CD8-positive, alpha-beta memory T cell (primary cell): ENCODE measurements around the gene PHYHD1. TPM values are rescaled to one million over a fixed set of nuclear protein-coding genes. Genes with fewer than 3 reads are reported as not detected.

Experiments
- CTCF ChIA-PET: fragments of 350-600 bp; sonication (Branson Sonifier 250); formaldehyde crosslinking; loops from one replicate; lab custom pipeline; 2021; ENCODE audit warnings: antibody characterized with exemption; lab: Charles Lee
- POLR2A ChIA-PET: fragments of 350-600 bp; sonication (Branson Sonifier 250); formaldehyde crosslinking; loops from one replicate; lab custom pipeline; 2021; ENCODE audit warnings: antibody characterized with exemption; lab: Charles Lee
- DNase-seq, 5 donors: peaks; one replicate each; pipeline versions ENCODE4 v3.0.0 to v3.0.0-alpha.2; 2020 to 2022; ENCODE audit warnings: mixed read lengths in 1 of 5
- H3K27ac ChIP-seq: one replicate; pipeline ENCODE4 v1.7.0; 2013; ENCODE audit warnings: low read depth, mild to moderate bottlenecking, low read length, moderate library complexity
- H3K27me3 ChIP-seq: 2 replicates; pipeline ENCODE4 v1.7.0; 2013; ENCODE audit warnings: low read length, mild to moderate bottlenecking; ENCODE audit not compliant: insufficient read depth, poor library complexity, severe bottlenecking
- H3K36me3 ChIP-seq: 2 replicates; pipeline ENCODE4 v1.7.0; 2013; ENCODE audit warnings: mild to moderate bottlenecking, low read length, moderate library complexity; ENCODE audit not compliant: insufficient read depth
- H3K4me1 ChIP-seq: 2 replicates; pipeline ENCODE4 v1.7.0; 2013; ENCODE audit warnings: mild to moderate bottlenecking, low read length, moderate library complexity; ENCODE audit not compliant: insufficient read depth
- H3K4me3 ChIP-seq: 2 replicates; pipeline ENCODE4 v1.7.0; 2013; ENCODE audit warnings: mild to moderate bottlenecking, low read length
- H3K9me3 ChIP-seq: 2 replicates; pipeline ENCODE4 v1.7.0; 2013; ENCODE audit warnings: mild to moderate bottlenecking, low read length
- H3K27ac Mint-ChIP-seq, 8 donors: one replicate each; pipeline ENCODE4 v1.8.0; 2020 to 2021; ENCODE audit warnings: mixed read lengths in 8 of 8, mild to moderate bottlenecking in 6 of 8, inconsistent platforms in 3 of 8, moderate library complexity in 3 of 8
- H3K27me3 Mint-ChIP-seq, 2 donors: one replicate each; pipeline ENCODE4 v1.8.0; 2020 to 2021; ENCODE audit warnings: mixed read lengths in 2 of 2, mild to moderate bottlenecking in 1 of 2, moderate library complexity in 1 of 2
- H3K36me3 Mint-ChIP-seq, 3 donors: one replicate each; pipeline ENCODE4 v1.8.0; 2020 to 2021; ENCODE audit warnings: mixed read lengths in 3 of 3, inconsistent platforms in 1 of 3, mild to moderate bottlenecking in 1 of 3
- H3K4me1 Mint-ChIP-seq, 3 donors: one replicate each; pipeline ENCODE4 v1.8.0; 2020 to 2021; ENCODE audit warnings: mixed read lengths in 3 of 3, inconsistent platforms in 1 of 3, mild to moderate bottlenecking in 1 of 3
- H3K4me3 Mint-ChIP-seq, 7 donors: one replicate each; pipeline ENCODE4 v1.8.0; 2020 to 2021; ENCODE audit warnings: mixed read lengths in 7 of 7, mild to moderate bottlenecking in 6 of 7, moderate library complexity in 4 of 7, inconsistent platforms in 2 of 7
- H3K9me3 Mint-ChIP-seq, 5 donors: one replicate each; pipeline ENCODE4 v1.8.0; 2020 to 2022; ENCODE audit warnings: mixed read lengths in 5 of 5, mild to moderate bottlenecking in 3 of 5, moderate library complexity in 2 of 5, inconsistent platforms in 1 of 5
- polyA plus RNA-seq: library from polyadenylated mRNA; unstranded; fragments of 300-500 nt; fragmentation: Illumina TruSeq; gene quantifications from one replicate; pipeline ENCODE4 v1.2.3, GENCODE V29; 2021
- total RNA-seq, 2 experiments: library from RNA; stranded (reverse); gene quantifications; one replicate each; pipeline ENCODE4 v1.2.3, GENCODE V29; 2021

The PHYHD1 gene
- total and polyA plus RNA-seq, 3 experiments from 2014 or later, result 0.20 to 0.64 TPM; not detected in 1

DNA sequence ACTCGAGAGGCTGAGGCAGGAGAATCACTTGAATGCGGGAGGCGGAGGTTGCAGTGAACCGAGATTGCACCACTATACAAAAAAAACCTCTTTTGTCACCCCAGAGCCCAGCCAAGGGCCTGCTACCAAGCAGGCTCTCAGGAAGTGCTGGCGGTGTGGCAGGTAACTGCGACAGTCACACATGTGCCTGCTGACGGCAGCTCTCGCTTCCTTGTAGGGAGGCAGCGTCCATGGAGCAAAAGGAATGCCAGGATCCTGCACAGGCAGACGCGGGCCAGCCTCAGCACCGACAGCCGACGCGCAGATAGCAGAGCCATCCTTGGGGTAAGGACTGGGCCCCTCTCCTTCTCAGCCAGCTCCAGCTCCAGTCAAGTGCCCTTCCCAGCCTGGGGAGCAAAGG, 35.0 kb upstream of the PHYHD1 start:
- no peak for DNase-seq
- no peak overlapping the region for H3K4me3 ChIP-seq
- peaks cover 52 to 78% (median 60%) of the 10 kb centered on the region in 3 donors for H3K4me1 Mint-ChIP-seq
- no peaks in the 10 kb centered on the region for H3K9me3 ChIP-seq
- H3K9me3 Mint-ChIP-seq, result no peaks in the 10 kb centered on the region
- H3K27ac Mint-ChIP-seq, result peak overlapping the region in 7 of 8 donors; percentile 6 to 93 (median 68)
- CTCF ChIA-PET, result no interaction called here
- H3K27me3 Mint-ChIP-seq, result no peaks in the 10 kb centered on the region
- H3K27ac ChIP-seq, result no peak overlapping the region
- POLR2A ChIA-PET, result no interaction called here
- H3K36me3 ChIP-seq, result peaks cover 4% of the 10 kb centered on the region
- peak overlapping the region in 4 of 7 donors; percentile 18 to 98 (median 42) for H3K4me3 Mint-ChIP-seq
- H3K27me3 ChIP-seq, result no peaks in the 10 kb centered on the region
- peaks cover 25% of the 10 kb centered on the region for H3K4me1 ChIP-seq
- peaks cover 0 to 65% (median 15%) of the 10 kb centered on the region in 3 donors for H3K36me3 Mint-ChIP-seq

- CTCF ChIA-PET, result no interaction called here
- H3K27me3 Mint-ChIP-seq, result no peaks in the 10 kb centered on the region
- peaks cover 50 to 73% (median 55%) of the 10 kb centered on the region in 3 donors for H3K4me1 Mint-ChIP-seq
- peak overlapping the region in 3 of 7 donors; percentile 18 to 55 (median 40) for H3K4me3 Mint-ChIP-seq
- H3K4me1 ChIP-seq, result peaks cover 26% of the 10 kb centered on the region
- H3K27ac ChIP-seq, result no peak overlapping the region
- H3K36me3 Mint-ChIP-seq, result peaks cover 0 to 66% (median 15%) of the 10 kb centered on the region in 3 donors
- H3K27me3 ChIP-seq, result no peaks in the 10 kb centered on the region
- H3K36me3 ChIP-seq, result peaks cover 5% of the 10 kb centered on the region
- H3K27ac Mint-ChIP-seq, result peak overlapping the region in 7 of 8 donors; percentile 2 to 85 (median 59)
- no peaks in the 10 kb centered on the region for H3K9me3 Mint-ChIP-seq
- POLR2A ChIA-PET, result no interaction called here
- DNase-seq, result no peak
- H3K4me3 ChIP-seq, result no peak overlapping the region
- H3K9me3 ChIP-seq, result no peaks in the 10 kb centered on the region
These were observed 34.4 kb upstream of the PHYHD1 start for GRCh38 chr9:128886211-128886891.

DNA sequence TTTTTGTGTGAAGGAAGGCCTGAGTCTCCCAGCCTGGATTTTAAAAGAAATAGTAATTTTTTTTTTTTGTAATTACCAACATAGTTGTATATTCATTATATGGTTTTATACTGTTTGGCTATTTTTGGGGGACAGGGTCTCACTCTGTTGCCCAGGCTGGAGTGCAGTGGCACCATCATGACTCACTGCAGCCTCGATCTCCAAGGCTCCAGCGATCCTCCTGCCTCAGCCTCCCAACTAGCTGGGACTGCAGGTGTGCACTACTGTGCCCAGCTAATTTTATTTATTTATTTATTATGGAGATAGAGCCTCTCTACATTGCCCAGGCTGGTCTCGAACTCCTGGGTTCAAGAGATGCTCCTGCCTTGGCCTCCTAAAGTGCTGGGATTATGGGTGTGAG, 33.7 kb upstream of the PHYHD1 start:
- no peak for DNase-seq
- Mint-ChIP-seq H3K4me3 (no peak overlapping the region), H3K4me1 (peaks cover 54 to 74% (median 59%) of the 10 kb centered on the region in 3 donors), H3K36me3 (peaks cover 0 to 65% (median 15%) of the 10 kb centered on the region in 3 donors), H3K27me3 (no peaks in the 10 kb centered on the region), H3K9me3 (no peaks in the 10 kb centered on the region), H3K27ac (peak overlapping the region in 2 of 8 donors; percentile 70 to 76)
- Histone ChIP-seq H3K27ac (no peak overlapping the region), H3K4me3 (no peak overlapping the region), H3K9me3 (no peaks in the 10 kb centered on the region), H3K4me1 (peaks cover 33% of the 10 kb centered on the region), H3K27me3 (no peaks in the 10 kb centered on the region), H3K36me3 (peaks cover 10% of the 10 kb centered on the region)
- POLR2A ChIA-PET, result no interaction called here
- CTCF ChIA-PET, result no interaction called here

DNA sequence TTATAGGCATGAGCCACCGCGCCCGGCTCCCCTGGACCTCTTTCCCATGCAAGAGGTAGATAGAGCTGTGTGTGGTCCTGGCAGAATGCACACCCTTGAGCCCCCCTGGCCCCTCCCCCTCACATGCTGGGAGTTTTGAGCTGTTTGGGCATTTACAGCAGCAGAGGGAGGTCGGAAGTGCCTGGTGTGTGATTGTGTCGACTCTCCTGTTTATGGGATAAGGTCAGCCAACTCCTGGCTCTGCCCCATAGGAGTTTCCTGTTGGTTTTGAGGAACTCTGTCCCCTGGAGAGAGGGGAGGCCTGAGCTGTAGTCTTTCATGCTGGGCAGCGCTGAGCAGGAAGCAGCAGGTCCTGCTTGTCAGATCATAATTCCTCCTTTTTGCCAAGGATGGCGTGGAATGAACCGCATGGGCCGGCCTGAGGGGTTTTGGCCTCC, 32.9 kb upstream of the PHYHD1 start:
- Histone ChIP-seq H3K27me3 (no peaks in the 10 kb centered on the region), H3K4me3 (no peak overlapping the region), H3K36me3 (peaks cover 10% of the 10 kb centered on the region), H3K9me3 (no peaks in the 10 kb centered on the region), H3K27ac (no peak overlapping the region), H3K4me1 (peaks cover 42% of the 10 kb centered on the region)
- Mint-ChIP-seq H3K9me3 (no peaks in the 10 kb centered on the region), H3K4me1 (peaks cover 55 to 78% (median 58%) of the 10 kb centered on the region in 3 donors), H3K27ac (peak overlapping the region in 2 of 8 donors; percentile 61 to 63), H3K27me3 (no peaks in the 10 kb centered on the region), H3K36me3 (peaks cover 0 to 62% (median 15%) of the 10 kb centered on the region in 3 donors), H3K4me3 (no peak overlapping the region)
- DNase-seq, result no peak
- ChIA-PET POLR2A (no interaction called here), CTCF (interaction anchor here (1.6 kb wide), 1 partner anchor 41 kb away, joined by 6 read pairs; no protein-coding TSS in a partner anchor)

GRCh38 chr9:128891321-128892220, 29.2 kb upstream of the PHYHD1 start:
- Mint-ChIP-seq H3K4me1 (peaks cover 49 to 74% (median 51%) of the 10 kb centered on the region in 3 donors), H3K27ac (peak overlapping the region in 7 of 8 donors; percentile 42 to 85 (median 79)), H3K36me3 (peaks cover 0 to 62% (median 15%) of the 10 kb centered on the region in 3 donors), H3K27me3 (no peaks in the 10 kb centered on the region), H3K9me3 (no peaks in the 10 kb centered on the region), H3K4me3 (no peak overlapping the region)
- no peak overlapping the region for H3K4me3 ChIP-seq
- DNase-seq, result no peak
- no peaks in the 10 kb centered on the region for H3K9me3 ChIP-seq
- ChIA-PET CTCF (interaction anchor here (1.0 to 1.4 kb wide), 2 partner anchors 34 to 36 kb away, joined by 3 to 4 read pairs; no protein-coding TSS in a partner anchor), POLR2A (interaction anchor here (0.6 kb wide), 1 partner anchor 35 kb away, joined by 3 read pairs; no protein-coding TSS in a partner anchor)
- H3K4me1 ChIP-seq, result peaks cover 54% of the 10 kb centered on the region
- no peaks in the 10 kb centered on the region for H3K27me3 ChIP-seq
- no peak overlapping the region for H3K27ac ChIP-seq
- H3K36me3 ChIP-seq, result peaks cover 15% of the 10 kb centered on the region

DNA sequence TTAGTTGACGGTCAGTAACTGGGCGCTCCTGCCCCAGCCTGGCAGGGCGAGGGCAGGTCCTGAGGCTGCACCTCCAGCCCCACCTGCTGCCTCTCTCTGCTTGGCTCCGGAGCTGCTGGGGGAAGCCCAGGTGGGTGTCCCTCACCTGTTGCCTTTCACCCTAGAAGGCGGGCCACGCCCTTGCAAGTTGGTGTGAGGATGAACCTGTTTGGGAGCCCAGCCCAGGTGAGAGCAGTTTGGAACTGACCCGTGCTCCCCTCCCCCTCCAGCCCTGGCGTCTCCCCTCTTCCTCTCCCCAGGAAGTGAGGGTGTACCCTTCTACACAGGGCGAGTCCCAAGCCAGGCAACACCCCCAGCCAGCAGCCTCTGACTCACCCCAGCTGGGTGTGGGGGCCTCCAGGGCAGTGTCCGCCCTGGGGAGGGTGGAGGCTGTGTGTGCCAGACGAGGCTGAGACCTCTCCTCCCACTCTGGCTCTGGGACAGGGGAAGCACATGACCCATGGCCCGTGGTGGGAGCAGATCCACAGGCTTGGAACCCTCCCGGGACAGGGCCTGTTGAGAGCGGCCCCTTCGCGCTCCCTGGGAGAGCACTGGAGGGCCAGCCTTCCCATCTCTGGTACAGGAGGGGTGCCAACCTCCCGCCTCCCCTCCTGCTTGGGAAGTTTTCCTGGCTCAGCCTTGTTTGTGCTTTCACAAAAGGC, 28.4 kb upstream of the PHYHD1 start:
- DNase-seq, result peak in 3 of 5 donors; percentile 10 to 63 (median 22)
- H3K27me3 ChIP-seq, result no peaks in the 10 kb centered on the region
- Mint-ChIP-seq H3K27ac (peak overlapping the region in 4 of 8 donors; percentile 27 to 81 (median 60)), H3K9me3 (no peaks in the 10 kb centered on the region), H3K36me3 (peaks cover 0 to 61% (median 17%) of the 10 kb centered on the region in 3 donors), H3K4me3 (no peak overlapping the region), H3K4me1 (peaks cover 50 to 75% (median 54%) of the 10 kb centered on the region in 3 donors), H3K27me3 (no peaks in the 10 kb centered on the region)
- H3K9me3 ChIP-seq, result no peaks in the 10 kb centered on the region
- H3K4me1 ChIP-seq, result peaks cover 61% of the 10 kb centered on the region
- peaks cover 22% of the 10 kb centered on the region for H3K36me3 ChIP-seq
- peak overlapping the region; percentile 24 for H3K27ac ChIP-seq
- POLR2A ChIA-PET, result interaction anchor here (0.6 kb wide), 1 partner anchor 34 kb away, joined by 3 read pairs; no protein-coding TSS in a partner anchor
- CTCF ChIA-PET, result interaction anchor here (1.4 kb wide), 1 partner anchor 35 kb away, joined by 4 read pairs; no protein-coding TSS in a partner anchor
- H3K4me3 ChIP-seq, result no peak overlapping the region

DNA sequence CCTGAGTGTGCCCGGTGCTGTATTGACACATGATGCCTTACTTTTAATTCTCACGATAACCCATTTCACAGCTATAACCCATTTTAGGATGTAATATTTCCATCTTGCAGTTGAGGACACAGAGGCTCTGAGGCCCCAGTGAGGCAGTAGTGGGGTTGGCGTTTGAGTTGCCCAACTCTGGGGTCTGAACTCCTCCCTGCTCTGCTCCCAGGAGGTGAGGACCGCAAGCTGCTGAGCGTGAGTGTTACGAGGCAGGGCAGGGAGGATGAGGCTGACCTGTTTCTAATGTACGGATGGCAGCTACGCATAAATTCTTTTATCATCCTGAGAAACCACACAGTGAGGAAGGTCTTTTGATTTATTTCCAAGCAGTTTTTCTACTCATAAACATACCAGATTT, 27.4 kb upstream of the PHYHD1 start:
- Mint-ChIP-seq H3K27ac (peak overlapping the region in 6 of 8 donors; percentile 43 to 84 (median 74)), H3K9me3 (no peaks in the 10 kb centered on the region), H3K4me1 (peaks cover 51 to 72% (median 55%) of the 10 kb centered on the region in 3 donors), H3K4me3 (peak overlapping the region in 4 of 7 donors; percentile 23 to 58 (median 36)), H3K27me3 (no peaks in the 10 kb centered on the region), H3K36me3 (peaks cover 0 to 56% (median 17%) of the 10 kb centered on the region in 3 donors)
- ChIA-PET POLR2A (no interaction called here), CTCF (interaction anchor here (1.9 kb wide), 1 partner anchor 35 kb away, joined by 4 read pairs; no protein-coding TSS in a partner anchor)
- H3K27me3 ChIP-seq, result no peaks in the 10 kb centered on the region
- H3K27ac ChIP-seq, result no peak overlapping the region
- peaks cover 23% of the 10 kb centered on the region for H3K36me3 ChIP-seq
- H3K4me1 ChIP-seq, result peaks cover 71% of the 10 kb centered on the region
- no peak overlapping the region for H3K4me3 ChIP-seq
- H3K9me3 ChIP-seq, result no peaks in the 10 kb centered on the region
- no peak for DNase-seq
